Left colon (tissue), 2 donors: ENCODE results near the gene ZRANB1. TPM values are rescaled to one million over a fixed set of nuclear protein-coding genes. Genes with fewer than 3 reads are reported as not detected.

Source experiments
- ATAC-seq: fragments of 200-7000 bp; cut with Tn5 transposase; one replicate; pipeline ENCODE4 v1.9.1; 2020; ENCODE audit warnings: mild to moderate bottlenecking, moderate library complexity
- DNase-seq, 2 donors: peaks; one replicate each; pipeline ENCODE4 v3.0.0-alpha.2; 2020
- intact Hi-C, 2 donors: fragments of 100-400 bp; cut with DNase I in 1 of 2; cut with micrococcal nuclease in 1 of 2; formaldehyde crosslinking; loops; one replicate each; pipeline versions ENCODE4 v1.11.2 to v1.14.0; 2022; cut with DNase I, micrococcal nuclease
- total RNA-seq, 2 donors: library from RNA; stranded (reverse); fragmentation: NEBNext Ultra II Directional; extraction: Animal tissue kit (Norgen Biotek cat#: 25700); gene quantifications; one replicate each; pipeline ENCODE4 v1.2.1, GENCODE V29; 2021
- donor health status: DM: no; HTN: no; CAD: no.
- donor health status: DM: yes; HTN: yes; CAD: no.

The ZRANB1 gene
- total RNA-seq, 2 donors from 2014 or later: 10.6 to 13.6 TPM

- intact Hi-C loops: no loop called here
- DNase-seq (no peak), ATAC-seq (no peak)
Measured at GRCh38 chr10:124955868-124956267, 13.9 kb downstream of the ZRANB1 start.

GRCh38 chr10:124956764-124957163, 14.8 kb downstream of the ZRANB1 start:
- DNase-seq: no peak
- intact Hi-C loops: no loop called here
- no peak for ATAC-seq

GRCh38 chr10:124957404-124957947, 15.6 kb downstream of the ZRANB1 start:
- ATAC-seq: no peak
- intact Hi-C loops: no loop called here

GRCh38 chr10:124959564-124959963, 17.6 kb downstream of the ZRANB1 start:
- no peak for ATAC-seq
- no peak for DNase-seq
- intact Hi-C loops: no loop called here

More at GRCh38 chr10:124957404-124957947, 15.6 kb downstream of the ZRANB1 start:
- no peak for DNase-seq

- DNase-seq (no peak), ATAC-seq (no peak)
- intact Hi-C loops: no loop called here
Measured at GRCh38 chr10:124961248-124961570, 19.3 kb downstream of the ZRANB1 start.

GRCh38 chr10:124962421-124962820, 20.5 kb downstream of the ZRANB1 start:
- intact Hi-C loops: no loop called here
- DNase-seq: no peak
- ATAC-seq: no peak

- ATAC-seq (no peak), DNase-seq (no peak)
- intact Hi-C loops: no loop called here
Measured at GRCh38 chr10:124963866-124964720, 22.2 kb downstream of the ZRANB1 start.

- intact Hi-C loops: no loop called here
- DNase-seq (no peak), ATAC-seq (no peak)
Measured at GRCh38 chr10:124966008-124966407, 24.1 kb downstream of the ZRANB1 start.

- intact Hi-C loops: no loop called here
- ATAC-seq: no peak
- no peak for DNase-seq
Measured at GRCh38 chr10:124967255-124967654, 25.3 kb downstream of the ZRANB1 start.

- ATAC-seq (no peak), DNase-seq (no peak)
- intact Hi-C loops: no loop called here
Measured at GRCh38 chr10:124971276-124971675, 29.4 kb downstream of the ZRANB1 start.

GRCh38 chr10:124972637-124973036, 30.7 kb downstream of the ZRANB1 start:
- intact Hi-C loops: no loop called here
- DNase-seq (no peak), ATAC-seq (no peak)

- no peak for ATAC-seq
- DNase-seq: no peak
- intact Hi-C loops: no loop called here
Measured at GRCh38 chr10:124974131-124974530, 32.2 kb downstream of the ZRANB1 start.

GRCh38 chr10:124975977-124976514, 34.1 kb downstream of the ZRANB1 start:
- ATAC-seq (no peak), DNase-seq (no peak)
- intact Hi-C loops: no loop called here

GRCh38 chr10:124977161-124977560, 35.2 kb downstream of the ZRANB1 start:
- no peak for DNase-seq
- ATAC-seq: no peak
- intact Hi-C loops: no loop called here

- no peak for DNase-seq
- intact Hi-C loops: no loop called here
- ATAC-seq: peak; percentile 59
Measured at GRCh38 chr10:124977648-124978375, 35.9 kb downstream of the ZRANB1 start.

- intact Hi-C loops: no loop called here
- no peak for ATAC-seq
- no peak for DNase-seq
Measured at GRCh38 chr10:124978376-124978725, 36.4 kb downstream of the ZRANB1 start.

- ATAC-seq: peak; percentile 54
- intact Hi-C loops: no loop called here
- DNase-seq: no peak
Measured at GRCh38 chr10:124983321-124983720, 41.4 kb downstream of the ZRANB1 start.

GRCh38 chr10:124984376-124984775, 42.5 kb downstream of the ZRANB1 start:
- intact Hi-C loops: no loop called here
- DNase-seq (no peak), ATAC-seq (no peak)

- DNase-seq (no peak), ATAC-seq (no peak)
- intact Hi-C loops: no loop called here
Measured at GRCh38 chr10:124985162-124985561, 43.2 kb downstream of the ZRANB1 start.

- DNase-seq: no peak
- ATAC-seq: no peak
- intact Hi-C loops: no loop called here
Measured at GRCh38 chr10:124987788-124988187, 45.9 kb downstream of the ZRANB1 start.
